Activated T-cell treated with anti-CD3 and anti-CD28 coated beads, Interleukin-2, amount 50 U/mL, for 72 hours (primary cell): ENCODE results near the gene ABHD2. TPM values are rescaled to one million over a fixed set of nuclear protein-coding genes. Genes with fewer than 3 reads are reported as not detected.

ENCODE experiments used
- ATAC-seq, 2 donors: fragments of 150-1000 bp; cut with Tn5 transposase; replicated peaks in 1 of 2; 2 replicates each; pipeline ENCODE4 v1.10.0; 2021; ENCODE audit warnings: moderate library complexity in 2 of 2, mild to moderate bottlenecking in 1 of 2
- DNase-seq, 2 donors: peaks; one replicate each; pipeline ENCODE4 v3.0.0; 2021 to 2022; ENCODE audit warnings: mixed read lengths in 1 of 2
- H3K27ac Mint-ChIP-seq: one replicate; pipeline ENCODE4 v1.8.0; 2022; ENCODE audit warnings: mild to moderate bottlenecking, moderate library complexity, mixed read lengths
- H3K27me3 Mint-ChIP-seq: one replicate; pipeline ENCODE4 v1.8.0; 2022; ENCODE audit warnings: low read depth, mixed read lengths
- H3K36me3 Mint-ChIP-seq, 2 donors: one replicate each; pipeline ENCODE4 v1.8.0; 2022; ENCODE audit warnings: mixed read lengths in 2 of 2, mild to moderate bottlenecking in 1 of 2; ENCODE audit not compliant: insufficient read depth in 2 of 2
- H3K4me1 Mint-ChIP-seq: one replicate; pipeline ENCODE4 v1.8.0; 2022; ENCODE audit warnings: low read depth, mixed read lengths
- H3K4me3 Mint-ChIP-seq, 2 donors: one replicate each; pipeline ENCODE4 v1.8.0; 2022; ENCODE audit warnings: mild to moderate bottlenecking in 2 of 2, mixed read lengths in 2 of 2, moderate library complexity in 2 of 2
- H3K9me3 Mint-ChIP-seq, 2 donors: one replicate each; pipeline ENCODE4 v1.8.0; 2022; ENCODE audit warnings: mixed read lengths in 2 of 2
- total RNA-seq, 2 donors: library from RNA; stranded (reverse); gene quantifications; one replicate each; pipeline ENCODE4 v1.2.3, GENCODE V29; 2022

ABHD2 gene
- total RNA-seq, 2 donors from 2014 or later: 36.8 to 44.1 TPM

DNA sequence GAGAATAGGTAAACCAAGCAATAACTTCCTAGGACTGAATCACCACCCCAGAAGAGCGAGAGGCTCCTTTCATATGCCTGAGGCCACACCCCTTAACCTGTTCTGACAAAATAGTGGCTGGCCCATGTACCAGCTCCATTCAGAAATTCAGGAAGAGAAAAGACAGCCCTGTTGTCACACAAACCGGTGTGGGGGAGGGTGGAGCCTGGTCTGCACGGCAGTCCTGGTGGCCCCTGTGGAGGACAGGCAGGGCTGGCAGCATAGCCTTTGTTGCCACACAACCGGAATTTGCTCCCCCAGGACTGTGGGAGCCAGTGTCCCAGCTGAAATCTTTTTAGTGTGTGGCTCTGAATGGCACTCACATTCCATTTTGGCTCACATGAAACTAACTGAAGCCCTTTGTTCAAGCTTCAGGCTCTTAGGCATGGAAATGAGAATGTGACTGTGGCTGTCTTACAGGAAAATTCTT, 109.3 kb downstream of the ABHD2 start:
- no peaks in the 10 kb centered on the region for H3K9me3 Mint-ChIP-seq
- peak; percentile 83 to 85 for ATAC-seq
- peak; percentile 49 to 54 for DNase-seq
- H3K4me1 Mint-ChIP-seq: peaks cover 49% of the 10 kb centered on the region
- H3K27me3 Mint-ChIP-seq: no peaks in the 10 kb centered on the region
- peak overlapping the region; percentile 76 for H3K27ac Mint-ChIP-seq
- H3K4me3 Mint-ChIP-seq: peak overlapping the region; percentile 65 to 69
- H3K36me3 Mint-ChIP-seq: peaks cover 1 to 15% of the 10 kb centered on the region in 2 donors

DNA sequence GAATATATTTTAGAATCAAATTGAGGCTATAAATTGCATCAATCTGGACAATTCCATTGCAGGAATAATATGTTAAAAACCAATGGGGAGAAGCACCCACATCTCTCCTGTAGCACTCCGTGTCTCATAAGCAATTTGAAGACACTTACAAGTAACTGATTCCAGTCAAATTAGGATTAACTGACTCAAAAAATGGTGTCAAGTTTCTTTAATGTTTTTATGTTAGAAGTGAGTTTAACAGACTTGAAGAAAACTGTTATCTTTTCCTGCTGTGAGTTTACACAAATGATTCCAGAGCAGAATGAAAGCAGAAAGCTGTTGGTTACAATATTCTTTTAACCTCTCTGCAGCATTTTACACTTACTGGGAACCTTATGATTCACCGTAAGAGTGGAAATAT, 109.9 kb downstream of the ABHD2 start:
- Mint-ChIP-seq H3K27ac (peak overlapping the region; percentile 27), H3K9me3 (no peaks in the 10 kb centered on the region), H3K36me3 (peaks cover 1 to 15% of the 10 kb centered on the region in 2 donors), H3K27me3 (no peaks in the 10 kb centered on the region), H3K4me3 (peak overlapping the region; percentile 32 to 65), H3K4me1 (peaks cover 50% of the 10 kb centered on the region)
- ATAC-seq: peak; percentile 16 to 22
- no peak for DNase-seq

DNA sequence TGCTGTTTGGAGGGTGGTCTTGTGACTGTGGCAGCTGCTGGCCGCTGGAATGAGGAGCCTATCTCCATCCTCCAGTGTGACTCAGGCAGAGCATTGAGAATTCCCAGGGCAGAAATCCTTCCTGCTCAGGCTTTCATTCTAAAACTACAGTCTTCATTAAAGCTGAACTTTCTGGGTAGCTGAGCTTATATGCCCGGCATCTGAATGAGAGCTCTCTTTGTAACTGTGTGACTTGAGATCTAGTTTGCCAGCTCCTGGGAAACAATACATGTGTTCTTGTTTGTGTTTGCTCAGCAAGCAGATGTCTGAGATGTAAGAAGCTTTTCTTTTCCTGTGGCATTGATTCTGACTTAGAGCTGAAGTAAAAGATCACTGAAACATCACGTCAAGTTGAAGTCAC, 110.7 kb downstream of the ABHD2 start:
- Mint-ChIP-seq H3K27me3 (no peaks in the 10 kb centered on the region), H3K9me3 (no peaks in the 10 kb centered on the region), H3K4me1 (peaks cover 57% of the 10 kb centered on the region), H3K36me3 (peaks cover 1 to 9% of the 10 kb centered on the region in 2 donors), H3K27ac (peak overlapping the region; percentile 0), H3K4me3 (peak overlapping the region; percentile 6)
- ATAC-seq: no peak
- DNase-seq: no peak

DNA sequence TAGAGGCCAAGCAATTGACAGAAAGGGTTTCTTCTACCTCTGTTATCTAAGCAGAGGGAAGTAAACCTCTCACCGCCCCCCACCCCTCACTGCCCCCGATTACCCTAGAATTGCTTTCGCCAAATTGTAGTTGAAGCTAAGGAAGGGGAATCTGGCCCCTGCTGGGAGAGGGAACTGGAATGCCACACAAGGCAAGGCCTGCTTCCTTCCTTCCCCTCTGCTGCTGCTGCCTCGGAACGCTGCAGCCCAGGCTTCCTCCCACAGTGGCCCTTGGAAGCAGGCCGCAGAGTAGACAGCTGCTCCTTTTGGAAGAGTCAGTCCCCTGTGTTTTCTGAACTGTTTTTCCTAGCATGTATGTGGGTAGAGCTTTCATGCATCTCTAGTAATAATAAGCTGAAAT, 111.5 kb downstream of the ABHD2 start:
- Mint-ChIP-seq H3K36me3 (peaks cover 1 to 9% of the 10 kb centered on the region in 2 donors), H3K4me3 (no peak overlapping the region)
- no peak for ATAC-seq

DNA sequence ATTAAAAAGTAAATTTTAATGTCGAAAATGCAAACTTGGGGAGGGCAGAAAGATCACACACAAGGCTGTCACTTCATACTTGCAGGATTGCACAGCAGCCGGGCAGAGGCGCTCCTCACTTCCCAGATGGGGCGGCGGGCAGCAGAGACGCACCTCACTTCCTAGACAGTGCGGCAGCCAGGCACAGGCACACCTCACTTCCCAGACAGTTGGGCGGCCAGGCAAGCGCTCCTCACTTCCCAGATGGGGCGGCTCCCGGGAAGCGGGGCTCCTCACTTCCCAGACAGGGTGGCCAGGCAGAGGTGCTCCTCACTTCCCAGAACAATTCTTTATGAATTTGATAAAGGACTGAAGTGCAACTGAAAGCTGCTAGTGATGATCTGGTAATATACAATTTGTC, 111.9 kb downstream of the ABHD2 start:
- H3K4me3 Mint-ChIP-seq: no peak overlapping the region
- ATAC-seq: no peak
- no peaks in the 10 kb centered on the region for H3K27me3 Mint-ChIP-seq
- no peaks in the 10 kb centered on the region for H3K9me3 Mint-ChIP-seq
- H3K36me3 Mint-ChIP-seq: peaks cover 1 to 9% of the 10 kb centered on the region in 2 donors
- no peak for DNase-seq
- peaks cover 70% of the 10 kb centered on the region for H3K4me1 Mint-ChIP-seq
- no peak overlapping the region for H3K27ac Mint-ChIP-seq

More for the DNA sequence above, 111.5 kb downstream of the ABHD2 start:
- H3K27me3 Mint-ChIP-seq: no peaks in the 10 kb centered on the region
- H3K9me3 Mint-ChIP-seq: no peaks in the 10 kb centered on the region
- H3K4me1 Mint-ChIP-seq: peaks cover 65% of the 10 kb centered on the region
- DNase-seq: no peak
- no peak overlapping the region for H3K27ac Mint-ChIP-seq

DNA sequence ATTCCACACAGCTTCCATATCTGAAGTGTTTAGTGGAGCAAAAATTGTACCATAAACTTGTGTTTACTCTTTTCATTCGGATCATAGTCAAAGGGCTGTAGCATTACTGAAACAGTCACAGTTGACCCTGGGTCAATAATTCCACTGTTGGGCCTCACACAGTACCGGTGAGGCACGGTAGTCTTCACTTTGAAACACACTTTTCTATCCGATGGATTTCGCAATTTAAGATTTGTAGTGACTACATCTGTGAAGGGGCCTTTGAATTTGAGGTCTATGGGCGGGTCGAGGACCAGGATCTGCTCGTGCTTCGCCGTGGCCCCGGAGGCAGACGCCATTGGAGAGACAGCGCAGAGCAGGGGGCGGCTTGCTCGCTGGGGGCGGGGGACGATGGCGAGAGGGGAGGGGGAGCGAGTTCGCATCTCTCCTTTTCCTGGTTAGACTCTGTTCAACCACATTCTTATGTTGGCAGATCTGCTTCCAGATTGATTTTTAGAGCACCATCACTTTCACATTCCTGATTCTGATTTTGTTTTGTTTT, 113.3 kb downstream of the ABHD2 start:
- no peak for DNase-seq
- Mint-ChIP-seq H3K9me3 (no peaks in the 10 kb centered on the region), H3K27me3 (no peaks in the 10 kb centered on the region), H3K36me3 (peaks cover 1 to 5% of the 10 kb centered on the region in 2 donors), H3K4me3 (no peak overlapping the region), H3K4me1 (peaks cover 75% of the 10 kb centered on the region), H3K27ac (no peak overlapping the region)
- no peak for ATAC-seq

DNA sequence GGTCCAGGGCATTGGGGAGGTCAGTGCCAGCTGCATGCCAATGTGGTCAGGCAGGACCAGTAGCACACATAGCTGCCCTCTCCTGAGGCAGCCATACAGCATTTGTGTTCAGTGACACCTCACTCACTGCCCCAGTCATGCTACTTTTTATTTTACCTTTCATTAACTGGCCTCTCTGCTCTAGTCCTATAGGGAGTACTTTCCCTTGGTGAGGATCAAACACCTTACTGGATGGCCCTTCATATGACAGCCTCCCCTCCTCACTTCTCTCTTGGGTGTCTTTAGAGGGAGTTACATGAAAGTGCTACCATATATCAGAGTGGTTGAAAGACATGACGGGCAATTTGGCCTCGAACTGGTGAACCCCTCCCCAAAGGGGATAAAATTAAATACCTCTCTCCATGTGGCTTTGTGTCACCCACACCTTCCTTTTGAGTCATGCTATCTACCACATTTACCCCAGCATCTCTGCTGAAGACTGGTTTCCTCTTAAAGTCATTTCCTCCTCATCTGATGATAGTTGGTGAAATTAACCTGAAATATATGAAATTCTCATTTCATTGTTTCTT, 115.5 kb downstream of the ABHD2 start:
- Mint-ChIP-seq H3K4me1 (peaks cover 66% of the 10 kb centered on the region), H3K9me3 (no peaks in the 10 kb centered on the region), H3K27ac (peak overlapping the region; percentile 12), H3K27me3 (peaks cover 6% of the 10 kb centered on the region), H3K36me3 (peaks cover 1 to 5% of the 10 kb centered on the region in 2 donors), H3K4me3 (peak overlapping the region; percentile 52 to 68)
- DNase-seq (peak; percentile 59 to 64), ATAC-seq (peak; percentile 90)

DNA sequence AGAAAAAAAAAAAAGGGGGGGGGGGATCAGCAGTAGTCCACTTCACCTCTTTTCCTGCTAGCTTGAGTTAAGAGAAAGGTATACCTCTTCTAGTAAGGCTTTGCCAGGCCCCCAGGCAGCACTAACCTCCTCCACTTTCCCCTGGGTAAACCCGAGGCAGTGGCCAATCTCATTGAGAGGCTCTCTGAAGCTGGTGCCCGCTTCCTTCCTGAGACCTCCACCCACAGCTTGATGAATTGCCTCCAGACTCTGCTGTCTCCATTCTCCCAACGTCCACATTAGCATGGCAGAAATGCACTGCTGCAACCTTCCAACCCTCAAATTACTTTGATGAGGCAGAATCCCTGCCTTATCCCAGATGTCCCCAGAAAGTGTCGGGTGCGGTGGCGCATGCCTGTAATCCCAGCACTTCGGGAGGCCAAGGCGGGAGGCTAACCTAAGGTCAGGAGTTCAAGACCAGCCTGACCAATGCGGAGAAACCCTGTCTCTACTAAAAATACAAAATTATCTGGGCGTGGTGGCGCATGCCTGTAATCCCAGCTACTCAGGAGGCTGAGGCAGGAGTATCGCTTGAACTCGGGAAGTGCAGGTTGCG, 117.8 kb downstream of the ABHD2 start:
- ATAC-seq (no peak), DNase-seq (no peak)
- peak overlapping the region in 1 of 2 donors; percentile 12 for H3K4me3 Mint-ChIP-seq
- H3K4me1 Mint-ChIP-seq: peaks cover 62% of the 10 kb centered on the region
- peaks cover 6% of the 10 kb centered on the region for H3K27me3 Mint-ChIP-seq
- H3K36me3 Mint-ChIP-seq: peaks cover 1 to 5% of the 10 kb centered on the region in 2 donors
- H3K27ac Mint-ChIP-seq: no peak overlapping the region
- H3K9me3 Mint-ChIP-seq: no peaks in the 10 kb centered on the region

DNA sequence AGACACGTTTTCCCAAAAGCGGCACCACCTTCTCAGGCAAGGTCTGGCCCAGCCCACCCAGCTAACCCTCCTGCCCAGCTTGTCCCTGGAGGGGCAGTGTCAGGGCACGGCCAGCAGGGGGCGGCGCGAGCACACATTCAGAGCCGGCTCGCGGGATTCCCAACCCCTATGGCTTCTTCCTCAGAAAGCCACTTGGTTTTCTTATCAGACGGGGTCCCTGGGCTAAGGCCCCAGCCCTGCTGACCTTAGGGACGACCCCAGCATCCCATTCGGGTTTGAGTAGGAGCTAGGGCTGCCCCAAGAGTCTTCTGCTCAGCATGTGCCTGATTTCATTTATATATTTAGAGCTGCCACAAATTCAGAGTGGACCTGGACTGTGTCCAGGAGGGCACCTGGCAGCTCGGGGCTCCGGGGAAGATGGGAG, 118.7 kb downstream of the ABHD2 start:
- Mint-ChIP-seq H3K27ac (no peak overlapping the region), H3K4me1 (peaks cover 56% of the 10 kb centered on the region), H3K9me3 (no peaks in the 10 kb centered on the region), H3K4me3 (peak overlapping the region; percentile 29 to 53), H3K36me3 (no peaks in the 10 kb centered on the region), H3K27me3 (peaks cover 6% of the 10 kb centered on the region)
- ATAC-seq: peak; percentile 58 to 71
- peak; percentile 75 to 84 for DNase-seq

DNA sequence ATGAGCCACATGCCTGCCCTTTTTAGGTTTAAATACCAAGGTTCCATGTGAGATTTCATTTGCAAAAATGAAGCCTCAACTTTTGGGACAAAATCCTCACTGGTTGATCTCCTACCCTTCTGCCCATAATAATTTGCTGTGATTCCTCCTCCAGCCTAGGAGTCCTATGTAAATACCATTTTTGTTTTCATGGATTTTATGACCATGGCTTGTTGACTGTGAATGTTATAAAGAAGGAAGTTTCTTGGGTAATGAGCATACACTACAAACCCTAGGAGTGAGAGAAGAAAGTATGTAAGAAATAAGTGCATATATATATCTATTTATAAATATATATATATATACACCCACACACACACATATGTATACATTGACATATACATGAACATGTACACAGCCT, 120.0 kb downstream of the ABHD2 start:
- peaks cover 6% of the 10 kb centered on the region for H3K27me3 Mint-ChIP-seq
- H3K4me1 Mint-ChIP-seq: peaks cover 43% of the 10 kb centered on the region
- no peaks in the 10 kb centered on the region for H3K9me3 Mint-ChIP-seq
- no peak for ATAC-seq
- H3K36me3 Mint-ChIP-seq: no peaks in the 10 kb centered on the region
- DNase-seq: no peak
- H3K4me3 Mint-ChIP-seq: no peak overlapping the region
- no peak overlapping the region for H3K27ac Mint-ChIP-seq

DNA sequence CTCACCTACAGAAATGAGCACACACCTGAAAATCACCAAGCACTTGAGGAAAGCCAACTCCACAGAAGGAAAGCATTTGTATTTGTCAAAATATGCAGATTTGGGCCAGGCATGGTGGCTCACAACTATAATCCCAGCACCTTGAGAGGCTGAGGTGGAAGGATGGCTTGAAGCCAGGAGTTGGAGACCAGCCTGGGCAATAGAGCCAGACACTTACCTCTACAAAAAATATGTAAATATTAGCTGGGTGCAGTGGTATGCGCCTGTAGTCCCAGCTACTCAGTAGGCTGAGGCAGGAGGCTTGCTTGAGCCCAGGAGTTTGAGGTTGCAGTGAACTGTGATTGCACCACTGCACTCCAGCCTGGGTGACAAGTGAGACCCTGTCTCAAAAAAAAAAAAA, 120.8 kb downstream of the ABHD2 start:
- Mint-ChIP-seq H3K9me3 (no peaks in the 10 kb centered on the region), H3K36me3 (no peaks in the 10 kb centered on the region), H3K27ac (no peak overlapping the region), H3K27me3 (peaks cover 6% of the 10 kb centered on the region), H3K4me3 (no peak overlapping the region), H3K4me1 (peaks cover 35% of the 10 kb centered on the region)
- DNase-seq: no peak
- ATAC-seq: no peak

DNA sequence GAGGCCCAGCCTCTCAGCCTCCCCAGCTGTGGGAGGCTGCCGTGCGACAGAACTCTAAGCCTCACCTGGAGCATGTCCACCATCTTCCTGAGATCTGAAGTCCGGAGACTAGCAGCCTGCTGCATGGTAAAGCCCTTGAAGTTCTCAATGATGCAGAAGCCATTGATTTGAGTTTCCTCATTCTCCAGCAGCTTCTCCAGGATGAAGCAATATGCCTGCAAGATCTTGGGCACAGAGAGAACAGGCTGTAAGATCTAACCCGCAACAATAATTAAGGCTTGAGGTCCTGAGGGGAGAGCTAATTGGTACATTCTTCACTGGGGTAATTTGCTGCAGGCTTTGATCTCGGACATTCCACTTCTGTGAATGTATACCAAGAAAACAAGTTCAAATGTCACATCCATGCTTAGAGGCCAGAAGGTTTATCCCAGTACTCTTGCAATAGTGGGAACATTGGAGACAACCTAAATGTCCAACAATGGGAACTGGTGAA, 123.5 kb downstream of the ABHD2 start:
- peaks cover 12% of the 10 kb centered on the region for H3K4me1 Mint-ChIP-seq
- no peak overlapping the region for H3K27ac Mint-ChIP-seq

DNA sequence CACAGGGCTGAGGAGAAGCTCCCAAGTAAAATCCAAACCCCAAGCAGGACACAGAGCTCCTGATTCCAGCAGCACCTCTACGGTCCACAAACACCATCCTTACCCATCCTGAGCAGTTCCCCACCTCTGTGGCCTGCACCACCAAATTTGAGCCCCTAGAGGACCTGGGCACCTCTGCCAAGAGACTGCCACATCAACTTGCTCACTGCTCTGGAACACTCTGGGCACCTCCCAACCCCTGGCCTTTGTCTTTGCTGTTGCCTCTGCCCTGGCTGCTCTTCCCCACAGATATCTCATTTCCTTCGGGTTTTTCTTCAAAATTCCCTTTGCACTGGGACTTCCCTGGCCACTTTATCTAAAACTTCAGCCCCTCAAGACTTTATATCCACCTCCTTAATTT, 127.4 kb downstream of the ABHD2 start:
- DNase-seq (no peak), ATAC-seq (no peak)
- Mint-ChIP-seq H3K27me3 (peaks cover 15% of the 10 kb centered on the region), H3K36me3 (no peaks in the 10 kb centered on the region), H3K9me3 (no peaks in the 10 kb centered on the region), H3K4me3 (no peak overlapping the region), H3K27ac (no peak overlapping the region), H3K4me1 (no peaks in the 10 kb centered on the region)

More for the DNA sequence above, 123.5 kb downstream of the ABHD2 start:
- ATAC-seq (no peak), DNase-seq (no peak)
- H3K36me3 Mint-ChIP-seq: no peaks in the 10 kb centered on the region
- no peak overlapping the region for H3K4me3 Mint-ChIP-seq
- H3K27me3 Mint-ChIP-seq: peaks cover 6% of the 10 kb centered on the region
- no peaks in the 10 kb centered on the region for H3K9me3 Mint-ChIP-seq
